Neural progenitor cell (in vitro differentiated cells): ENCODE results near the gene SMNDC1.

Experiments
- CTCF ChIP-seq: fragments of 200-600 bp; sonication (generic); IDR thresholded peaks from 2 replicates; pipeline ENCODE4 v1.5.1; 2017; ENCODE audit warnings: antibody characterized with exemption, mild to moderate bottlenecking
- EZH2 ChIP-seq: fragments of 200-600 bp; sonication (generic); IDR thresholded peaks from 2 replicates; pipeline ENCODE4 v1.6.1; 2017; ENCODE audit warnings: antibody characterized with exemption, mild to moderate bottlenecking, moderate library complexity
- EZH2phosphoT487 ChIP-seq: fragments of 200-600 bp; sonication (generic); IDR thresholded peaks from 2 replicates; pipeline ENCODE4 v1.6.1; 2017; ENCODE audit warnings: antibody characterized with exemption

- TF ChIP-seq CTCF (no peak), EZH2 (no peak), EZH2phosphoT487 (no peak)
Observed at GRCh38 chr10:110313674-110314073, 9.0 kb upstream of the SMNDC1 start.
